ENCODE results near the gene TPO.

The TPO gene

DNA sequence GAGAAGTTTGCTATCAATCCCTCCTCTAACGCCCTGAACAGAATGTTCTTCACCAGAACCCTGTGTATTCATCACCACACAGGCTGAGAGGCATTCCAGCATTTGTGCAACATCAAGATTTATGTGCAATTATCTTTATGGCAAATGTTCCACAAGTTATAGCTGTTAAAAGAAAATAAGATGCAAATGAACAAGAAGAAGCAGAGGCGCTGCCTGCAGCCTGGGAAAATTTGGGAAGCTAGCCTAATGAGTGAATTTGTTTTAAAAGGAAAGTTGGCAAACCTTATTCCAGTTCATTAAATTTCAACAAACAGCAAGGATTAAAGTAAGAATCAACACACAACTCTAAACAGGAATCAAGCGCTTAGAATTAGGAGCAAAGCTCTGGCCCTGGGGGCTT is 5.3 kb downstream of the TPO start:
- Mint-ChIP-seq H3K9me3 (no peaks in the 10 kb centered on the region), H3K27me3 (no peaks in the 10 kb centered on the region), H3K4me3 (no peak overlapping the region), H3K27ac (no peak overlapping the region), H3K36me3 (no peaks in the 10 kb centered on the region), H3K4me1 (no peaks in the 10 kb centered on the region)
- ATAC-seq (ENCODE audit: low read depth) (no peak), DNase-seq (ENCODE audit: low spot score in 2 of 2) (no peak)

DNA sequence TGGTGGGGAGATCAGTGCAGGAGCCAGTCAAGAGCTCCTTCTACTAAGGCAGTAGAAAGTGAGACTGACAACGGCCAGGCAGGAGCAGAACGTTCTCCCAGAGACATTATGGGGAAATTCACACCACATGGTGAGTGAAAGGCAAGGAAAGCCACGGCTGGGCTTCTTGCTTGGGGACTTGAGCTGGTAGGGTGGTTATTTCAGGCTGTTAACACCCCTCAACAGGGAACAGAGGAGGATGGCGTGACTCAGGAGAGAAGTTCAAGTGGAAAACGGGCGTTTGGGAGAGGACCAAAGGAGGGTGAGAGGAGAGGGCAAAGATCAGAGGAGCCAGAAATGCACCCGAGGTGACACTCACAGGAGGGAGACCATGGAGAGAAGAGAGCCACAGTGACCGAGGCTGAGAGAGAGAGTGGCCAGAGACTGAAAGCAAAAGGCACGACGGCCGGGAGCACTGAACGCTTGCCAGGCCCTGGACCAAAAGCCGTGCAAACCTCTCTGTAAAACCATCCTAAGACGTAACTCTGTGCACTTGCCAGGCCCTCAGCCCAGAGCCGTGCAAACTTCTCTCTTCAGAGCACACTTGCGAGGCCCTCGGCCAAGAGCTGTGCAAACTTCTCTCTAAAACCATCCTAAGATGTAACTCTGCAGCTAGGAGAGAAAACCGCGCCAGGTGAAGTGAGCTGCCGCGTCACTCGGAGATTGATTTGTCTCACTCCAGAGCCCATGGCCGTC is 7.7 kb downstream of the TPO start:
- Mint-ChIP-seq H3K9me3 (no peaks in the 10 kb centered on the region), H3K27ac (no peak overlapping the region), H3K4me1 (no peaks in the 10 kb centered on the region), H3K4me3 (no peak overlapping the region), H3K27me3 (no peaks in the 10 kb centered on the region), H3K36me3 (no peaks in the 10 kb centered on the region)
- ATAC-seq (ENCODE audit: low read depth) (no peak), DNase-seq (ENCODE audit: low spot score in 2 of 2) (no peak)

DNA sequence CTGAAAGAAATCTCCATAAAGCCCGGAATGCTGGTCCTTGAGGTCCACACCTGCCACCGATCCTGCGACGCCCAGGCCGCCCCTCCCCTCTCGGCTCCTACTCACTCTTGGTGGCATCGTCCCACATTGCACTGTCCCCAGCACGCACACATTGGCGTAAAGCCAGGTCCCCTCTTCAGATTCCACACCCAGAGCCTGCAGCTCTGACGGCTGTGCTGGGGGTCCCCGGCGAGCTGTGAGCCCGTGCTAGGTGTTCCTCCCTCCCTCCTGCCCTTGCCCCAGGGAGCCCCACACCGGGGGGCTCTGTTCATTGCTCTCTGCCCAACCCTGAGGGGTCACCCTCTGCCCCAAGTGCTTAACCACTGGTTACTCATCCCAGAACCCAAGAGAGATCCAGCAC is 8.5 kb downstream of the TPO start:
- Mint-ChIP-seq H3K36me3 (no peaks in the 10 kb centered on the region), H3K9me3 (no peaks in the 10 kb centered on the region), H3K27ac (no peak overlapping the region), H3K27me3 (no peaks in the 10 kb centered on the region), H3K4me1 (no peaks in the 10 kb centered on the region), H3K4me3 (no peak overlapping the region)
- DNase-seq (ENCODE audit: low spot score in 2 of 2) = no peak
- no peak for ATAC-seq (ENCODE audit: low read depth)

DNA sequence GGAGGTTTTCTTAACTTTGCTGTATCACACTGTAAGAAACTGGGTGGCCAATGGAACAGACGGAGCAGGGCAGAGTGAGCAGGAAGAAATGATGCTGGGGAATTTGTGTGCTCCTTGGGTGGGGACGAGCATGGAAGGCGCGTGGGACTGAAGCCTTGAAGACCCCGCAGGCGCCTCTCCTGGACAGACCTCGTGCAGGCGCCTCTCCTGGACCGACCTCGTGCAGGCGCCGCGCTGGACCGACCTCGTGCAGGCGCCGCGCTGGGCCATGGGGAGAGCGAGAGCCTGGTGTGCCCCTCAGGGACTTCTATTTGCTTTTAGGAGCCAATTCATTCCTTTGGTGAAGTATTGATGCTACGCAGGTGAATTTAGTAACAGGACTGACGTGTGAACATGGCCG is 8.9 kb downstream of the TPO start:
- H3K36me3 Mint-ChIP-seq = no peaks in the 10 kb centered on the region
- no peaks in the 10 kb centered on the region for H3K4me1 Mint-ChIP-seq
- ATAC-seq (ENCODE audit: low read depth) (no peak), DNase-seq (ENCODE audit: low spot score in 2 of 2) (no peak)
- H3K27me3 Mint-ChIP-seq = no peaks in the 10 kb centered on the region
- H3K4me3 Mint-ChIP-seq = no peak overlapping the region
- no peak overlapping the region for H3K27ac Mint-ChIP-seq
- H3K9me3 Mint-ChIP-seq = no peaks in the 10 kb centered on the region

DNA sequence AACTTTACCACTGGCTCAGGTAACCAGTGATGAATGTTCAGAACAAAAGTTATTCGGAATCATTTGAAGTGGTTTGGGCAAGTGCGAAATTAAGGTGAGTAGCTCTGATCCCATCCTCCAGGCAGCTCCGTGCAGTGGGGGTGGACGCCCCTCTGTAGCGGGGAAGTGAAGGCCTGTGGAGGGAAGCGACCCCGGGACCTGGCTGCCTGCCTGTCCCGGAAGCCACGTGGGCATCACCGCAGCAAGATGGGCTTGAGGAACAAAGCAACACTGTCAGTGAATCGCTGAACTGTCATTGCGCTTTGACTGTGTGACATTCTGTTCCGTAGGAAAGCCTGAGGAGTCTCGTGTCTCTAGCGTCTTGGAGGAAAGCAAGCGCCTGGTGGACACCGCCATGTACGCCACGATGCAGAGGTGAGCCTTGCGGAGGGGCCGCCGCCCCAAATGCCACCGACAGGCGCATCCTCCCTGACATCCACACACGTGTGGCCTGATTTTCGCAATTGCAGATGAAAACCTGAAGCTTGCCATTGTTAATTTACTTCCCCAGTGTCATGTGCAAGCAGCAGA is 9.5 kb downstream of the TPO start:
- H3K4me1 Mint-ChIP-seq = no peaks in the 10 kb centered on the region
- H3K9me3 Mint-ChIP-seq = no peaks in the 10 kb centered on the region
- ATAC-seq (ENCODE audit: low read depth) (no peak), DNase-seq (ENCODE audit: low spot score in 2 of 2) (no peak)
- H3K27ac Mint-ChIP-seq = no peak overlapping the region
- no peak overlapping the region for H3K4me3 Mint-ChIP-seq
- no peaks in the 10 kb centered on the region for H3K27me3 Mint-ChIP-seq
- no peaks in the 10 kb centered on the region for H3K36me3 Mint-ChIP-seq

DNA sequence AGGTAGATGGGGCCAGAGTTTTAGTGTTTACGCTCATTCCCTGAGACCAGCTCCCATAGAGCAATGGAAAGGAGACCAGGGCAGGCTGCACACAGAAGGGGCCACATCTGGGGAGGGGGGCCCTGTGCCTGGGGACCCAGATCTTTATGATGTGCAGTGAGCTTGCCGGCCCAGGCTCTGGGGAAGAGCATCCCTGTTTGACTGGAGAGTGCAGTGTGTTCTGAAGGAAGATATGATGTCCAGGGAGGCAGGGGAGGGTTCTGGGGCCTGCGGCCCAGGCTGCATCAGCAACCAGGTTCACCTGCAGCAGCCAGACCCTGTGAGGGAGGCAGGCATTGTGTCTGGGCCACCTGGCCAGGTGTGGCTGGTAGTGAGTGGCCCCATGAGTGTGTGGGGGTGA is 13.8 kb downstream of the TPO start:
- Mint-ChIP-seq H3K4me3 (no peak overlapping the region), H3K27ac (no peak overlapping the region), H3K36me3 (no peaks in the 10 kb centered on the region), H3K9me3 (no peaks in the 10 kb centered on the region), H3K27me3 (no peaks in the 10 kb centered on the region), H3K4me1 (no peaks in the 10 kb centered on the region)
- no peak for ATAC-seq (ENCODE audit: low read depth)
- no peak for DNase-seq (ENCODE audit: low spot score in 2 of 2)

DNA sequence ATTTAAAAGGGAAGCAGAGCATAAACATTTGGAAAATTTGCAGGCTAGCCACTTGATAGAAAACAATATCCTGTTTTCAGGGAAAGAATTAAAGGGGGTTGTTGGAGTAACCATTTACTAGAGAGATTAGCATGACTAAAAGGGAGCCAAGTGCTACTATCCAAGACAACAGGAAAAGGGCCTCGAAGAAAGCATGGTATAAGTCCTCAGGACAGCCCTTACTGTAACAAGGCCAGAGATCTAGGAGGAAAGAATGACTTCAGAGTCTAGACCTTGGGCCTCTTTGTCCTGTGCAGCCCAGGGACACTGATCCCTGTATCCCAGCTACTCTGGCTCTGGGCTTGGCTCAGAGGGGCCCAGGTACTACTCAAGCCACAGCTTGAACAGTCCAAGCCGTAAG is 16.6 kb downstream of the TPO start:
- no peaks in the 10 kb centered on the region for H3K9me3 Mint-ChIP-seq
- H3K4me3 Mint-ChIP-seq = no peak overlapping the region
- H3K27me3 Mint-ChIP-seq = no peaks in the 10 kb centered on the region
- ATAC-seq (ENCODE audit: low read depth) (no peak), DNase-seq (ENCODE audit: low spot score in 2 of 2) (no peak)
- H3K36me3 Mint-ChIP-seq = no peaks in the 10 kb centered on the region
- H3K4me1 Mint-ChIP-seq = no peaks in the 10 kb centered on the region
- no peak overlapping the region for H3K27ac Mint-ChIP-seq

DNA sequence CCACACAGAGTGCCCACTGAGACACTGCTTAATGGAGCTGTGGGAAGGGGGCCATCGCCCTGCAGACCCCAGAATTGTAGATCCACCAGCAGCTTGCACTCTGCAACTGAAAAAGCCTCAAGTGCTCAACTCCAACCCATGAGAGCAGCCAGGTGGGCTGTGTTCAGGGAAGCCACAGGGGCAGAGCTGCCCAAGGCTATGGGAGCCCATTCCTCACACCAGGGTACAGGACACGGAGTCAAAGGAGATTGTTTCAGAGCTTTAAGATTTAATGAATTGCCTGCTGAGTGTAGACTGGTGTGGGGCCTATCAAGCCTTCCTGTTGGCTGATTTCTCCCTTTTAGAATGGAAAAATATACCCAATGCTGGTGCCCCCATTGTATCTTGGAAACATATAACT is 17.2 kb downstream of the TPO start:
- Mint-ChIP-seq H3K27ac (no peak overlapping the region), H3K27me3 (no peaks in the 10 kb centered on the region), H3K4me1 (no peaks in the 10 kb centered on the region), H3K36me3 (no peaks in the 10 kb centered on the region), H3K4me3 (no peak overlapping the region), H3K9me3 (no peaks in the 10 kb centered on the region)
- no peak for DNase-seq (ENCODE audit: low spot score in 2 of 2)
- ATAC-seq (ENCODE audit: low read depth) = no peak

DNA sequence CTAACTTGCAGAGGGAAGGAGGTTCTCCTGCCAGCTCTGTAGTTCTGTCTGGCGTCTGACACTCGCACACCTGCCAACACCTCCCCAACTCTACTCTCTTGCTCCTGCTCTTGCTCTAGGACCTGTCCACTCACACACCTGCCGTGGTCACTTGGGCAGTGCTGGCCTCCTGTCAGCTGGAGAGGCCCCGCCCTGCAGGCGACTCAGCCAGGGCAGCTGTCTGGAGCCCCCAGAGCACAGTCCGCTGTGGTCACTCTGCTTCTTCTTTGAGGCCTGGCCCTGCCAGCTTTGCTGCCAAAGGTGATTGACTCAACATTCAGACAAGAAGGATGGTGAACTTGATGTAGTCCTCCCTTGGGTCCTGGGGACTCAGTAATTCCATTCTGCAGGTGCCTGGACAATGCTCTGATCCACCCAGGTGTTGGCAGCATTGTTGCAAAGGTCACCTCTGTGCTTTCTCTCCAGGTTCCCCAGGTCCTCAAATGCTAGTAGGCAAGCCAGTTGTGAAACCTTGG is 18.7 kb downstream of the TPO start:
- DNase-seq (ENCODE audit: low spot score in 2 of 2) (no peak), ATAC-seq (ENCODE audit: low read depth) (no peak)
- H3K9me3 Mint-ChIP-seq = no peaks in the 10 kb centered on the region
- no peak overlapping the region for H3K4me3 Mint-ChIP-seq
- H3K36me3 Mint-ChIP-seq = no peaks in the 10 kb centered on the region
- no peak overlapping the region for H3K27ac Mint-ChIP-seq
- H3K4me1 Mint-ChIP-seq = no peaks in the 10 kb centered on the region
- H3K27me3 Mint-ChIP-seq = no peaks in the 10 kb centered on the region

DNA sequence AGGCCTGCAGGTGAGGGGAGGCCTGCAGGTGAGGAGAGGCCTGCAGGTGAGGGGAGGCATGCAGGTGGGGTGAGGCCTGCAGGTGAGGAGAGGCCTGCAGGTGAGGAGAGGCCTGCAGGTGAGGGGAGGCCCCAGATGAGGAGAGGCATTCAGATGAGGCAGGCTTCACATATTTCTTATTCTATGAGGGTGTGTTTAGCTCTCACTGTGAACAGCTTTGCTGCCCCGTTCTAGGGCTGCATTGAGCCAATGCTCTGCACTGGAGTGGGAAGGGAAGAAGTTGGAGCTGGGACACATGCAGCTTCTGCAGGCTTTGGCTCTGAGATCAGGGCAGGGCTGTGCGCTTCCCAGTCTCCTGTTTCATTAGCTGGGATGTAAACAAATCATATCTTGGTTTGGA is 19.5 kb downstream of the TPO start:
- Mint-ChIP-seq H3K4me3 (no peak overlapping the region), H3K36me3 (no peaks in the 10 kb centered on the region), H3K9me3 (no peaks in the 10 kb centered on the region), H3K4me1 (no peaks in the 10 kb centered on the region), H3K27me3 (no peaks in the 10 kb centered on the region), H3K27ac (no peak overlapping the region)
- no peak for ATAC-seq (ENCODE audit: low read depth)
- DNase-seq (ENCODE audit: low spot score in 2 of 2) = no peak

DNA sequence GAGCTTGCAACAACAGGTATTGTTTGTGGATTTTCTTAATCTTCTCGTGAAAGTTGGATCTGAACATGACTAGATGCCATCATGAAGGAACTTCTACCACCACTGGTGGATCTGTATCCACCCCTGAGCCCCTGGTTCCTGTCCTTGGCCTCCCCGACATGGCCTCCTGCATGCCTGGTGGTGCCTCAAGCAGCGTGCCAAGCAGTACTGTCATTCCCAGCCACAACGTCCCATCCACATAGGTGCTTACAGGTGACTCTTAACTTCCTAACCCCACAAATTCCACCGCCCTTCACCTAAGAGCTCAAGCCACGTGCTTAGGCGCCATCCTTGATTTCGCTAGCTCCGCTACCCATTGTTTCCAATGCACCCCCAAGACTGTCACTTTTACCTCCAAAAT is 23.1 kb downstream of the TPO start:
- Mint-ChIP-seq H3K36me3 (no peaks in the 10 kb centered on the region), H3K27me3 (no peaks in the 10 kb centered on the region), H3K27ac (no peak overlapping the region), H3K4me1 (no peaks in the 10 kb centered on the region), H3K4me3 (no peak overlapping the region), H3K9me3 (peaks cover 4% of the 10 kb centered on the region)
- no peak for ATAC-seq (ENCODE audit: low read depth)
- DNase-seq (ENCODE audit: low spot score in 2 of 2) = no peak

DNA sequence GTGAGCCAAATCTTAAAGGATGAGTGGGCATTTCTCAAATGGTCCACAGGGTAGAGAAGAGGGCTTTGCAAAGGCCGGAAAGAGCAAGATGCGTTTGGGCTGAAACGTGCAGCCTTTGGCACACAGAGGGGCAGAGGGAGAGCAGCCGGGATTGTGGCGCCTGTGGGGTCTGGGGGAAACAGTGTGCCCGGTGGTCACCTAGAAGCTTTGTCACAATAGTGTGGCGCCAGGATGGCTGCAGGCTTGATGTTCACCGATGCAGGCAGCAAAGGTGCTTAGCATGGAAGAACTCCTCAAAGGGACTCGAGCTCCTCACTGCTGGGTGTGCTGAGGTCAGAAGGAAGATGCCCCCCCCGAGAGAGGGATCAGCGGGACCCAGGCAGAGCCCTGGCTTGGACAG is 23.8 kb downstream of the TPO start:
- Mint-ChIP-seq H3K36me3 (no peaks in the 10 kb centered on the region), H3K9me3 (peaks cover 4% of the 10 kb centered on the region), H3K4me3 (no peak overlapping the region), H3K27ac (no peak overlapping the region), H3K27me3 (no peaks in the 10 kb centered on the region), H3K4me1 (no peaks in the 10 kb centered on the region)
- no peak for DNase-seq (ENCODE audit: low spot score in 2 of 2)
- ATAC-seq (ENCODE audit: low read depth) = no peak

DNA sequence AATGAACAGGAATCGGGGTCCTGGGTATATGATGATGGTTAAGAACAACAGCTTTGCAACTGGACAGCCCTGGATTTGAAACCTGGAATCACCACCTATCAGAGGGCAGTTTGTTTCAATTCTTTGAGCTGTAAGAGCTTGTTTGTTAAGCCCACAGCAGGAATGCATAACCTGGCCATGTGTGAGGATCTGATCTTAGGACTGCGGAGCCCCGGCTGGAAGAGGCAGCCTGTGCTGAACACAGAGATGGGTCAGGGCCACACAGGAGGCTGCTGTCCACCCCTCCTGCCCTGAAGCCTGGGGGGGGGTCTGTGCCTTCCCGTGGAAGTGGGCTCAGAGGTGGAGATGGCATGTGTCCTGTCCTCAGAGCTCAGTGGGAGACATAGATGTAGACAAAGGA is 24.3 kb downstream of the TPO start:
- ATAC-seq (ENCODE audit: low read depth) (no peak), DNase-seq (ENCODE audit: low spot score in 2 of 2) (no peak)
- Mint-ChIP-seq H3K36me3 (no peaks in the 10 kb centered on the region), H3K4me3 (no peak overlapping the region), H3K27ac (no peak overlapping the region), H3K9me3 (peaks cover 4% of the 10 kb centered on the region), H3K27me3 (no peaks in the 10 kb centered on the region), H3K4me1 (no peaks in the 10 kb centered on the region)

DNA sequence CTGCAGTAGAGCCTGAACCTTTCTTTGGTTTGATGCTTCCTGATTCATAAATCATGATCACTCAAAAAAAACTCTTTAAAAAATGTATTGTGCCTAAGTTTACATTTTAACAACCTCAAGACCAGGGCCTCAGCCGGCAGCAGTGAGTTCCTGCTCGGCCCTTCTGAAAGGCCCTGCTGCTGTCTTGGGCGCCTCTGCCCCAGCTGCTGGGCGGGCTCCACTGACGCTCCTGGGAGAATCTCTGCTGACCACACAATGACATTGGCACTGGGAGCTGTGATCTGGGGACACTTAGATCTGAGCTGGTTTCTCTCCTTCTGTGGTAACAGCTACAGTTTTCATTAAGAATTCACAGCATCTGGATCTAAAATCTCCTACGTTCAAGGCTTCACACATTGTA is 25.7 kb downstream of the TPO start:
- Mint-ChIP-seq H3K27ac (no peak overlapping the region), H3K4me3 (no peak overlapping the region), H3K27me3 (no peaks in the 10 kb centered on the region), H3K36me3 (no peaks in the 10 kb centered on the region), H3K9me3 (peaks cover 4% of the 10 kb centered on the region), H3K4me1 (no peaks in the 10 kb centered on the region)
- DNase-seq (ENCODE audit: low spot score in 2 of 2) (no peak), ATAC-seq (ENCODE audit: low read depth) (no peak)

DNA sequence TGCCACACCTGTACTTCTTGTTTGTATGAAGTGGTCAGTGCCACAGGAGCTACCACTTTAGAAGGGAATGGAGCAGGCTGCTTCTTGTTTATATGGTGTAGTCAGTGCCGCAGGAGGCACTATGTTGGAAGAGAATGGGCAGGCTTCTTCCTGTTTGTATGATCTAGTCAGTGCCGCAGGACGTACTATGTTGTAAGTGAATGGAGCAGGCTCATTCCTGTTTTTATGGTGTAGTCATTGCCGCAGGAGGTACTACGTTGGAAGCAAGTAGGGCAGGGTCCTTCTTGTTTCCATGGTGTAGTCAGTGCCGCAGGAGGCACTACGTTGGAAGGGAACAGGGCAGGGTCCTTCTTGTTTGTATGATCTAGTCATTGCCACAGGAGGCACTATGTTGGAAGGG is 27.3 kb downstream of the TPO start:
- Mint-ChIP-seq H3K4me1 (no peaks in the 10 kb centered on the region), H3K27me3 (no peaks in the 10 kb centered on the region), H3K4me3 (no peak overlapping the region), H3K9me3 (peaks cover 4% of the 10 kb centered on the region), H3K36me3 (no peaks in the 10 kb centered on the region), H3K27ac (no peak overlapping the region)
- DNase-seq (ENCODE audit: low spot score in 2 of 2) (no peak), ATAC-seq (ENCODE audit: low read depth) (no peak)

All from memory B cell (primary cell).